IPS-15b (cell line): ENCODE data around the gene TRPM5.

Experiments used
- H3K27me3 ChIP-seq: one replicate; pipeline ENCODE4 v1.6.1; 2013; ENCODE audit warnings: low read length; ENCODE audit not compliant: control insufficient read depth, insufficient read depth
- H3K36me3 ChIP-seq: one replicate; pipeline ENCODE4 v1.6.1; 2013; ENCODE audit warnings: low read length; ENCODE audit not compliant: control insufficient read depth, insufficient read depth
- H3K4me1 ChIP-seq: one replicate; pipeline ENCODE4 v1.6.1; 2013; ENCODE audit warnings: mild to moderate bottlenecking, low read length; ENCODE audit not compliant: control insufficient read depth, insufficient read depth
- H3K4me3 ChIP-seq: one replicate; pipeline ENCODE4 v1.5.1; 2013; ENCODE audit warnings: low read depth, low read length
- H3K9ac ChIP-seq: one replicate; pipeline ENCODE4 v1.6.1; 2013; ENCODE audit warnings: low read depth, mild to moderate bottlenecking, low read length
- H3K9me3 ChIP-seq: one replicate; pipeline ENCODE4 v1.6.1; 2013; ENCODE audit warnings: mild to moderate bottlenecking, low read length; ENCODE audit not compliant: control insufficient read depth, insufficient read depth

TRPM5 gene

GRCh38 chr11:2411446-2412305 lies 32.6 kb downstream of the TRPM5 start:
- Histone ChIP-seq H3K9me3 (no peaks in the 10 kb centered on the region), H3K9ac (no peak overlapping the region), H3K4me3 (no peak overlapping the region), H3K27me3 (no peaks in the 10 kb centered on the region), H3K4me1 (no peaks in the 10 kb centered on the region), H3K36me3 (no peaks in the 10 kb centered on the region)

GRCh38 chr11:2410616-2411015 lies 33.7 kb downstream of the TRPM5 start:
- Histone ChIP-seq H3K27me3 (no peaks in the 10 kb centered on the region), H3K36me3 (no peaks in the 10 kb centered on the region), H3K9me3 (no peaks in the 10 kb centered on the region), H3K4me3 (no peak overlapping the region), H3K9ac (no peak overlapping the region), H3K4me1 (no peaks in the 10 kb centered on the region)

- no peak overlapping the region for H3K9ac ChIP-seq
These were observed 34.5 kb downstream of the TRPM5 start for GRCh38 chr11:2409611-2410468.

GRCh38 chr11:2409126-2409525 lies 35.2 kb downstream of the TRPM5 start:
- no peaks in the 10 kb centered on the region for H3K27me3 ChIP-seq
- H3K9me3 ChIP-seq, result no peaks in the 10 kb centered on the region
- no peak overlapping the region for H3K9ac ChIP-seq

More at GRCh38 chr11:2409611-2410468, 34.5 kb downstream of the TRPM5 start:
- no peak overlapping the region for H3K4me3 ChIP-seq
- no peaks in the 10 kb centered on the region for H3K4me1 ChIP-seq
- no peaks in the 10 kb centered on the region for H3K9me3 ChIP-seq
- H3K27me3 ChIP-seq, result no peaks in the 10 kb centered on the region
- no peaks in the 10 kb centered on the region for H3K36me3 ChIP-seq

GRCh38 chr11:2408671-2409070 lies 35.6 kb downstream of the TRPM5 start:
- no peak overlapping the region for H3K9ac ChIP-seq
- no peaks in the 10 kb centered on the region for H3K27me3 ChIP-seq
- H3K36me3 ChIP-seq, result no peaks in the 10 kb centered on the region
- no peak overlapping the region for H3K4me3 ChIP-seq
- H3K4me1 ChIP-seq, result no peaks in the 10 kb centered on the region
- no peaks in the 10 kb centered on the region for H3K9me3 ChIP-seq

More at GRCh38 chr11:2409126-2409525, 35.2 kb downstream of the TRPM5 start:
- Histone ChIP-seq H3K36me3 (no peaks in the 10 kb centered on the region), H3K4me3 (no peak overlapping the region), H3K4me1 (no peaks in the 10 kb centered on the region)

- H3K27me3 ChIP-seq, result no peaks in the 10 kb centered on the region
- no peaks in the 10 kb centered on the region for H3K9me3 ChIP-seq
- H3K4me3 ChIP-seq, result no peak overlapping the region
- H3K4me1 ChIP-seq, result no peaks in the 10 kb centered on the region
- H3K36me3 ChIP-seq, result peaks cover 15% of the 10 kb centered on the region
- H3K9ac ChIP-seq, result no peak overlapping the region
These were observed 37.4 kb downstream of the TRPM5 start for GRCh38 chr11:2406878-2407410.

- H3K36me3 ChIP-seq, result peaks cover 15% of the 10 kb centered on the region
- H3K27me3 ChIP-seq, result no peaks in the 10 kb centered on the region
- H3K9me3 ChIP-seq, result no peaks in the 10 kb centered on the region
- no peaks in the 10 kb centered on the region for H3K4me1 ChIP-seq
- no peak overlapping the region for H3K9ac ChIP-seq
- H3K4me3 ChIP-seq, result no peak overlapping the region
These were observed 37.9 kb downstream of the TRPM5 start for GRCh38 chr11:2406451-2406850.

- Histone ChIP-seq H3K27me3 (no peaks in the 10 kb centered on the region), H3K4me1 (no peaks in the 10 kb centered on the region), H3K9me3 (no peaks in the 10 kb centered on the region), H3K36me3 (peaks cover 19% of the 10 kb centered on the region), H3K4me3 (no peak overlapping the region), H3K9ac (no peak overlapping the region)
These were observed 39.5 kb downstream of the TRPM5 start for GRCh38 chr11:2404735-2405196.

GRCh38 chr11:2402890-2403645 lies 41.2 kb downstream of the TRPM5 start:
- Histone ChIP-seq H3K9ac (no peak overlapping the region), H3K4me1 (no peaks in the 10 kb centered on the region), H3K9me3 (no peaks in the 10 kb centered on the region), H3K27me3 (no peaks in the 10 kb centered on the region), H3K4me3 (no peak overlapping the region), H3K36me3 (peaks cover 23% of the 10 kb centered on the region)

GRCh38 chr11:2402106-2402505 lies 42.2 kb downstream of the TRPM5 start:
- Histone ChIP-seq H3K36me3 (peaks cover 24% of the 10 kb centered on the region), H3K9ac (no peak overlapping the region), H3K27me3 (no peaks in the 10 kb centered on the region), H3K4me1 (no peaks in the 10 kb centered on the region), H3K4me3 (peak overlapping the region; percentile 98), H3K9me3 (no peaks in the 10 kb centered on the region)

GRCh38 chr11:2401436-2401984 lies 42.8 kb downstream of the TRPM5 start:
- Histone ChIP-seq H3K27me3 (no peaks in the 10 kb centered on the region), H3K9me3 (no peaks in the 10 kb centered on the region), H3K4me1 (no peaks in the 10 kb centered on the region), H3K9ac (peak overlapping the region; percentile 97), H3K36me3 (peaks cover 30% of the 10 kb centered on the region), H3K4me3 (peak overlapping the region; percentile 98)
